H1 (cell line): Measurements from ENCODE around the gene FGF12. TPM values are rescaled to one million over a fixed set of nuclear protein-coding genes. Genes with fewer than 3 reads are reported as not detected.

Experiments used
- CTCF ChIA-PET: fragments of 300-600 bp; sonication (Branson Sonifier 250); formaldehyde crosslinking; loops from one replicate; lab custom pipeline; 2021; ENCODE audit not compliant: partially characterized antibody; lab: Charles Lee
- POLR2A ChIA-PET: fragments of 300-600 bp; sonication (Branson Sonifier 250); formaldehyde crosslinking; loops from one replicate; lab custom pipeline; 2021; ENCODE audit warnings: inconsistent platforms; ENCODE audit not compliant: partially characterized antibody; lab: Charles Lee
- DNase-seq, 2 experiments: peaks; one replicate each; pipeline versions ENCODE4 v3.0.0 to v3.0.0-alpha.2; 2010 to 2022; ENCODE audit warnings: low spot score in 2 of 2, low read depth in 1 of 2, mixed read lengths in 1 of 2
- FAIRE-seq: peaks from 2 replicates; lab custom pipeline; 2011; peaks lifted over from hg19 to GRCh38; lab: Jason Lieb, UNC
- H2AFZ ChIP-seq: 2 replicates; pipeline ENCODE4 v1.8.1; 2012; ENCODE audit warnings: low read length, inconsistent platforms
- H2AK5ac ChIP-seq: 2 replicates; pipeline ENCODE4 v1.6.1; 2013; ENCODE audit warnings: low read depth, low read length
- H2BK120ac ChIP-seq: replicated peaks from 2 replicates; pipeline ENCODE3; 2013; ENCODE audit warnings: low read depth, low read length, inconsistent platforms
- H2BK12ac ChIP-seq: 2 replicates; pipeline ENCODE4 v1.6.1; 2013; ENCODE audit warnings: low read depth, low read length
- H2BK15ac ChIP-seq: 2 replicates; pipeline ENCODE4 v1.6.1; 2013; ENCODE audit warnings: low read length
- H2BK20ac ChIP-seq: 2 replicates; pipeline ENCODE4 v1.6.1; 2013; ENCODE audit warnings: low read length
- H2BK5ac ChIP-seq: 2 replicates; pipeline ENCODE4 v1.6.1; 2013; ENCODE audit warnings: low read depth, low read length
- H3K14ac ChIP-seq: 2 replicates; pipeline ENCODE4 v1.6.1; 2013; ENCODE audit warnings: inconsistent platforms; ENCODE audit not compliant: insufficient read length
- H3K18ac ChIP-seq: 2 replicates; pipeline ENCODE4 v1.6.1; 2013; ENCODE audit warnings: low read length; ENCODE audit errors: extremely low read depth
- H3K23ac ChIP-seq: 2 replicates; pipeline ENCODE4 v1.6.1; 2013; ENCODE audit warnings: inconsistent platforms; ENCODE audit not compliant: insufficient read length
- H3K23me2 ChIP-seq: 2 replicates; pipeline ENCODE4 v1.6.1; 2013; ENCODE audit warnings: low read depth, low read length
- H3K27ac ChIP-seq: 2 replicates; pipeline ENCODE4 v1.6.1; 2011; ENCODE audit warnings: low read depth, low read length, inconsistent platforms
- H3K27me3 ChIP-seq, 4 experiments: replicated peaks in 1 of 4; 1 replicate in 1 of 4; 2 replicates in 3 of 4; pipeline versions ENCODE4 v1.6.1 to v1.8.1; 2011 to 2013; ENCODE audit warnings: low read length in 3 of 4, mild to moderate bottlenecking in 3 of 4, inconsistent platforms in 2 of 4, mixed read lengths in 2 of 4, moderate library complexity in 1 of 4; ENCODE audit not compliant: control insufficient read depth in 3 of 4, insufficient read depth in 3 of 4; ENCODE audit errors: extremely low read depth in 1 of 4
- H3K36me3 ChIP-seq, 4 experiments: 2 replicates each; pipeline versions ENCODE4 v1.6.1 to v1.8.1; 2011 to 2013; ENCODE audit warnings: mild to moderate bottlenecking in 4 of 4, low read length in 3 of 4, moderate library complexity in 2 of 4, control low read depth in 1 of 4, inconsistent platforms in 1 of 4; ENCODE audit not compliant: insufficient read depth in 4 of 4, control insufficient read depth in 2 of 4
- H3K4ac ChIP-seq: replicated peaks from 2 replicates; pipeline ENCODE3; 2013; ENCODE audit warnings: low read length, low read depth, mixed read lengths, inconsistent platforms; ENCODE audit not compliant: insufficient read length
- H3K4me1 ChIP-seq, 4 experiments: replicated peaks in 1 of 4; 1 replicate in 1 of 4; 2 replicates in 3 of 4; pipeline versions ENCODE4 v1.6.1 to v1.8.1; 2011 to 2013; ENCODE audit warnings: low read length in 3 of 4, inconsistent platforms in 2 of 4, mixed read lengths in 1 of 4; ENCODE audit not compliant: insufficient read depth in 4 of 4, control insufficient read depth in 3 of 4
- H3K4me2 ChIP-seq, 2 experiments: 2 replicates each; pipeline versions ENCODE4 v1.6.1 to v1.8.1; 2011 to 2013; ENCODE audit warnings: low read depth in 2 of 2, low read length in 2 of 2, control low read depth in 1 of 2, inconsistent platforms in 1 of 2, mild to moderate bottlenecking in 1 of 2; ENCODE audit not compliant: insufficient read depth in 1 of 2
- H3K4me3 ChIP-seq, 4 experiments: fragments of 200-600, 300-600 bp in 1 of 4; sonication (generic), shearing (Covaris generic), sonication (Bioruptor Twin) in 1 of 4; 2 replicates each; pipeline versions ENCODE4 v1.5.1 to v1.8.1; 2011 to 2016; ENCODE audit warnings: low read length in 4 of 4, low read depth in 3 of 4, control low read depth in 2 of 4, inconsistent platforms in 2 of 4, mild to moderate bottlenecking in 2 of 4, mixed read lengths in 1 of 4, moderate library complexity in 1 of 4; ENCODE audit not compliant: insufficient read depth in 2 of 4; ENCODE audit errors: extremely low read depth in 1 of 4
- H3K56ac ChIP-seq: replicated peaks from 2 replicates; pipeline ENCODE3; 2013; ENCODE audit warnings: low read depth, mild to moderate bottlenecking, mixed read lengths, low read length, inconsistent platforms; ENCODE audit not compliant: insufficient read length
- H3K79me1 ChIP-seq: 2 replicates; pipeline ENCODE4 v1.6.1; 2013; ENCODE audit warnings: low read depth, low read length, control low read depth
- H3K79me2 ChIP-seq, 2 experiments: 2 replicates each; pipeline versions ENCODE4 v1.6.1 to v1.8.1; 2012 to 2013; ENCODE audit warnings: low read length in 2 of 2, mild to moderate bottlenecking in 2 of 2, inconsistent platforms in 1 of 2; ENCODE audit not compliant: insufficient read depth in 2 of 2, control insufficient read depth in 1 of 2
- H3K9ac ChIP-seq, 4 experiments: replicated peaks in 1 of 4; 1 replicate in 1 of 4; 2 replicates in 3 of 4; pipeline versions ENCODE4 v1.6.1 to v1.8.1; 2011 to 2013; ENCODE audit warnings: low read depth in 3 of 4, low read length in 3 of 4, control low read depth in 2 of 4, mild to moderate bottlenecking in 2 of 4, moderate library complexity in 2 of 4, inconsistent platforms in 1 of 4; ENCODE audit errors: extremely low read depth in 1 of 4
- H3K9me3 ChIP-seq, 2 experiments: 2 replicates each; pipeline versions ENCODE4 v1.6.1 to v1.8.1; 2012 to 2013; ENCODE audit warnings: mild to moderate bottlenecking in 2 of 2, moderate library complexity in 2 of 2, control low read depth in 1 of 2, inconsistent platforms in 1 of 2, low read depth in 1 of 2, low read length in 1 of 2, mixed read lengths in 1 of 2; ENCODE audit not compliant: insufficient read depth in 2 of 2
- H4K20me1 ChIP-seq, 2 experiments: replicated peaks in 1 of 2; 2 replicates each; pipeline versions ENCODE3 to v1.8.1; 2011 to 2013; ENCODE audit warnings: inconsistent platforms in 2 of 2, low read length in 2 of 2, mild to moderate bottlenecking in 1 of 2; ENCODE audit not compliant: insufficient read depth in 2 of 2, control insufficient read depth in 1 of 2
- H4K5ac ChIP-seq: 2 replicates; pipeline ENCODE4 v1.6.1; 2013; ENCODE audit warnings: low read length, low read depth, mixed read lengths, inconsistent platforms; ENCODE audit not compliant: insufficient read length
- H4K8ac ChIP-seq: 2 replicates; pipeline ENCODE4 v1.8.0; 2013; ENCODE audit warnings: mild to moderate bottlenecking, moderate library complexity, low read length, inconsistent platforms; ENCODE audit not compliant: insufficient read depth; ENCODE audit errors: extremely low read depth
- H4K91ac ChIP-seq: replicated peaks from 2 replicates; pipeline ENCODE3; 2013; ENCODE audit warnings: low read length, mixed read lengths, inconsistent platforms; ENCODE audit not compliant: insufficient read length
- RNF2 ChIP-seq: fragments of 200-900, 300-1000 bp; sonication (generic); IDR thresholded peaks from 2 replicates; pipeline ENCODE4 v1.7.1; 2016; ENCODE audit warnings: borderline replicate concordance, low read depth, mild to moderate bottlenecking, antibody characterized with exemption, low read length; ENCODE audit not compliant: poor library complexity, severe bottlenecking; ENCODE audit errors: missing control alignments
- TAF1 ChIP-seq: IDR thresholded peaks from 2 replicates; pipeline ENCODE4 v1.6.1; 2011; ENCODE audit warnings: mild to moderate bottlenecking, low read depth, low read length
- ZNF274 ChIP-seq: IDR thresholded peaks from 2 replicates; pipeline ENCODE4 v1.7.0; 2012; ENCODE audit warnings: low read length, borderline replicate concordance; ENCODE audit errors: extremely low read depth
- WGBS, 2 experiments: shearing (Covaris generic) in 1 of 2; methylation state at CpG; one replicate each; pipeline versions ENCODE4 v1.1.6 to v1.1.7; 2013 to 2015; ENCODE audit warnings: low lambda C conversion rate in 2 of 2, mixed read lengths in 2 of 2, inconsistent platforms in 1 of 2, low coverage in 1 of 2, missing lambda C conversion rate in 1 of 2; ENCODE audit not compliant: insufficient replicate concordance in 2 of 2, insufficient coverage in 1 of 2, insufficient read length in 1 of 2; ENCODE audit errors: extremely low coverage in 1 of 2, missing lambda C conversion rate in 1 of 2; 5-methylcytosine and 5-hydroxymethylcytosine counted together
- polyA plus RNA-seq, 7 experiments: library from polyadenylated mRNA; depleted of rRNA in 3 of 7; stranded (reverse) in 5 of 7; unstranded in 2 of 7; fragments of >200 nt in 5 of 7; fragments of 200-250 nt in 2 of 7; gene quantifications; 1 replicate in 5 of 7; 2 replicates in 1 of 7; 4 replicates in 1 of 7; pipeline versions ENCODE4 v1.2.1 to v1.2.3, GENCODE V29; 2011 to 2013; ENCODE audit warnings: missing spikeins in 2 of 7, mixed read lengths in 2 of 7
- total RNA-seq: library from RNA; stranded (reverse); fragmentation: NEBNext Ultra II Directional; extraction: Animal tissue kit (Norgen Biotek cat#: 25700); gene quantifications from 2 replicates; pipeline ENCODE4 v1.2.1, GENCODE V29; 2021
- TF ChIP-seq, protein P1 (sequence below): IDR thresholded peaks from 2 replicates; pipeline ENCODE4 v1.6.1; 2012; ENCODE audit warnings: low read length, inconsistent platforms

Gene FGF12
- total and polyA plus RNA-seq, 2 of the 8 experiments (the other 6 are each of a cell fraction or from before 2014, with no cell fraction given) = 4.1 to 16.6 TPM

- Histone ChIP-seq H3K9ac (peak overlapping the region in 1 of 4 experiments; percentile 13; a peak in 1 of 7 replicates), H3K79me2 (no peaks in the 10 kb centered on the region), H3K4me2 (no peak overlapping the region), H3K79me1 (no peaks in the 10 kb centered on the region), H3K18ac (no peak overlapping the region), H3K56ac (no peak overlapping the region), H3K27me3 (no peaks in the 10 kb centered on the region), H3K4me1 (peaks cover 0 to 4% (median 0%) of the 10 kb centered on the region in 4 experiments; a peak in 1 of 7 replicates)
- TF ChIP-seq TAF1 = no peak
- TF ChIP-seq ZNF274 = no peak
- TF ChIP-seq, protein P1, sequence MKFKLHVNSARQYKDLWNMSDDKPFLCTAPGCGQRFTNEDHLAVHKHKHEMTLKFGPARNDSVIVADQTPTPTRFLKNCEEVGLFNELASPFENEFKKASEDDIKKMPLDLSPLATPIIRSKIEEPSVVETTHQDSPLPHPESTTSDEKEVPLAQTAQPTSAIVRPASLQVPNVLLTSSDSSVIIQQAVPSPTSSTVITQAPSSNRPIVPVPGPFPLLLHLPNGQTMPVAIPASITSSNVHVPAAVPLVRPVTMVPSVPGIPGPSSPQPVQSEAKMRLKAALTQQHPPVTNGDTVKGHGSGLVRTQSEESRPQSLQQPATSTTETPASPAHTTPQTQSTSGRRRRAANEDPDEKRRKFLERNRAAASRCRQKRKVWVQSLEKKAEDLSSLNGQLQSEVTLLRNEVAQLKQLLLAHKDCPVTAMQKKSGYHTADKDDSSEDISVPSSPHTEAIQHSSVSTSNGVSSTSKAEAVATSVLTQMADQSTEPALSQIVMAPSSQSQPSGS = no peak
- no peak for TF ChIP-seq RNF2
- TF ChIP-seq, all 59 proteins: peak for 0
- no peak overlapping the region for H2AK5ac ChIP-seq
- CTCF ChIA-PET = interaction anchor here (1.1 to 2.1 kb wide), 2 partner anchors 13 to 42 kb away, joined by 5 to 11 read pairs; no protein-coding TSS in a partner anchor
- H4K5ac ChIP-seq = no peak overlapping the region
- no peak overlapping the region for H2AFZ ChIP-seq
- H2BK12ac ChIP-seq = 0 out of 2 replicates have a peak overlapping the region, but pooled peaks have one; percentile 11
- H2BK120ac ChIP-seq = no peak overlapping the region
- H2BK15ac ChIP-seq = no peak overlapping the region
- H2BK5ac ChIP-seq = no peak overlapping the region
- DNase-seq = no peak
- no peak overlapping the region for H3K4ac ChIP-seq
- 90% methylated on average over 4 of the region's 4 CpGs; no CpG with 5 or more reads in 1 of the 2 experiments for WGBS, 2 experiments
- POLR2A ChIA-PET = interaction anchor here (0.8 kb wide), 1 partner anchor 1983 kb away, joined by 3 read pairs; no protein-coding TSS in a partner anchor
- no peak for FAIRE-seq
- no peak overlapping the region for H3K23ac ChIP-seq
- H4K8ac ChIP-seq = no peak overlapping the region
- no peaks in the 10 kb centered on the region for H3K23me2 ChIP-seq
- H2BK20ac ChIP-seq = no peak overlapping the region
- H4K91ac ChIP-seq = no peak overlapping the region
- no peak overlapping the region for H3K14ac ChIP-seq
- no peaks in the 10 kb centered on the region for H4K20me1 ChIP-seq
- no peak overlapping the region for H3K4me3 ChIP-seq
- H3K9me3 ChIP-seq = no peaks in the 10 kb centered on the region
- no peaks in the 10 kb centered on the region for H3K36me3 ChIP-seq
- H3K27ac ChIP-seq = no peak overlapping the region
Observed at GRCh38 chr3:192169332-192169915, 557.9 kb downstream of the FGF12 start.
